Transverse colon (tissue), 4 donors: ENCODE results near the gene TMEM35B. TPM values are rescaled to one million over a fixed set of nuclear protein-coding genes. Genes with fewer than 3 reads are reported as not detected.
"Not testable (repeated sequence)": the region's sequence is repeated elsewhere in the genome, so short reads cannot be mapped to it uniquely, and the experiment has no call there.

Source experiments
- DNase-seq: peaks from one replicate; pipeline ENCODE4 v3.0.0-alpha.2; 2019
- H3K27ac ChIP-seq, 4 donors: fragments of 200-600 bp; sonication (generic); 2 replicates each; pipeline ENCODE4 v1.5.1; 2016 to 2018; ENCODE audit warnings: inconsistent platforms in 4 of 4
- H3K27me3 ChIP-seq: fragments of 200-600 bp; sonication (generic); 2 replicates; pipeline ENCODE4 v1.5.1; 2017; ENCODE audit warnings: inconsistent platforms
- H3K36me3 ChIP-seq, 4 donors: fragments of 200-600 bp; sonication (generic); 2 replicates each; pipeline ENCODE4 v1.5.1; 2017 to 2019; ENCODE audit warnings: inconsistent platforms in 4 of 4
- H3K4me1 ChIP-seq, 4 donors: fragments of 200-600 bp; sonication (generic); 2 replicates each; pipeline ENCODE4 v1.5.1; 2017 to 2020; ENCODE audit warnings: inconsistent platforms in 4 of 4
- H3K4me3 ChIP-seq, 4 donors: fragments of 200-600 bp; sonication (generic); 1 replicate in 1 of 4; 2 replicates in 3 of 4; pipeline versions ENCODE4 v1.5.1 to v1.6.1; 2017 to 2019; ENCODE audit warnings: inconsistent platforms in 4 of 4
- H3K9me3 ChIP-seq, 2 donors: fragments of 200-600 bp; sonication (generic); 2 replicates each; pipeline ENCODE4 v1.5.1; 2017 to 2019; ENCODE audit warnings: inconsistent platforms in 2 of 2
- EP300 ChIP-seq: sonication (generic); formaldehyde crosslinking; IDR thresholded peaks from one replicate; pipeline ENCODE4 v1.6.1; 2017; ENCODE audit warnings: antibody characterized with exemption, low read depth
- POLR2A ChIP-seq: fragments of 450-650 bp; IDR thresholded peaks from one replicate; pipeline ENCODE4 v1.6.1; 2016; ENCODE audit warnings: antibody characterized with exemption, mild to moderate bottlenecking, moderate library complexity
- POLR2AphosphoS5 ChIP-seq, 3 donors: sonication (generic); formaldehyde crosslinking; IDR thresholded peaks; one replicate each; pipeline ENCODE4 v1.6.1; 2016; ENCODE audit warnings: antibody characterized with exemption in 3 of 3
- WGBS, 2 donors: methylation state at CpG; one replicate each; pipeline ENCODE4 v1.1.5; 2018; ENCODE audit warnings: low coverage in 1 of 2; 5-methylcytosine and 5-hydroxymethylcytosine counted together
- in situ Hi-C, 4 donors: fragments of 200-750 bp; cut with MboI; loops; one replicate each; pipeline versions ENCODE4 v1.15.0 to v1.15.1; 2017; ENCODE audit warnings: low sequenced_read_pairs in 3 of 4, low pct_ligation_motif_present in 1 of 4, low pct_unique_long_range_greater_than_20kb in 1 of 4
- intact Hi-C: fragments of 100-400 bp; cut with DNase I; formaldehyde crosslinking; loops from one replicate; pipeline ENCODE4 v1.15.1; 2023; ENCODE audit warnings: low total_unique reads
- total RNA-seq, 4 donors: library from RNA; depleted of rRNA; stranded (reverse); fragments of >200 nt; gene quantifications; one replicate each; pipeline ENCODE4 v1.1.0, GENCODE V29; 2016
- TF ChIP-seq, protein P1 (sequence below), 5 experiments: fragments of 200-600 bp in 3 of 5; fragments of 450-650 bp in 2 of 5; sonication (generic) in 3 of 5; IDR thresholded peaks; 1 replicate in 2 of 5; 2 replicates in 3 of 5; pipeline ENCODE4 v1.5.1; 2016 to 2017; ENCODE audit warnings: antibody characterized with exemption in 5 of 5, inconsistent platforms in 3 of 5, mild to moderate bottlenecking in 2 of 5, moderate library complexity in 1 of 5

The TMEM35B gene
- total RNA-seq, 4 donors from 2014 or later = 24.3 to 35.8 (median 26.5) TPM; not detected in 1

DNA sequence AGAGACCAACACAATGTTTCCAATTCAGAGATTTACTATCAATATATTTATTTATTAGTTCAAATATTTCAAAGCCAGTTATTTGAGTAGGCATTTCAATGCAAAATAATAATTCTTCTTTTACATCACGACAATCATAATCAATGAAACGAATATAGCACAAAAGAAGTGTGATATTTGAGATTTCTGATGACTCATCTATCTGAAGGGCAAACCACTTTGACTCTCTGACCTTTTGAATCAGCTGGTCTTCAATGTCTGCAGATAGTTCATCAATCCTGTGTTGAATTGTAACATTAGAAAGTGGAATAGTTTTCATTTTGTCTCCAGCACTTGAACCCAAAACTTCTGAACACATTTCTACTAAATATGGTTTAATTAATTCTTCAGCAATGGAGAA, 3.0 kb upstream of the TMEM35B start:
- Histone ChIP-seq H3K9me3 (no peaks in the 10 kb centered on the region), H3K36me3 (peaks cover 0 to 10% (median 4%) of the 10 kb centered on the region in 4 donors), H3K27me3 (no peaks in the 10 kb centered on the region), H3K4me1 (peaks cover 8 to 20% (median 10%) of the 10 kb centered on the region in 4 donors), H3K27ac (no peak overlapping the region), H3K4me3 (no peak overlapping the region)
- intact Hi-C loops (no loop called here), in situ Hi-C loops (no loop called here)
- WGBS, 2 donors = 79 to 82% methylated on average over 2 of the region's 2 CpGs
- no peak for TF ChIP-seq POLR2A
- no peak for DNase-seq

- Histone ChIP-seq H3K9me3 (no peaks in the 10 kb centered on the region), H3K27me3 (no peaks in the 10 kb centered on the region), H3K4me1 (peaks cover 8 to 24% (median 10%) of the 10 kb centered on the region in 4 donors), H3K4me3 (no peak overlapping the region), H3K27ac (no peak overlapping the region), H3K36me3 (peaks cover 0 to 7% (median 3%) of the 10 kb centered on the region in 4 donors)
- in situ Hi-C loops (no loop called here), intact Hi-C loops (no loop called here)
- TF ChIP-seq, protein P1, sequence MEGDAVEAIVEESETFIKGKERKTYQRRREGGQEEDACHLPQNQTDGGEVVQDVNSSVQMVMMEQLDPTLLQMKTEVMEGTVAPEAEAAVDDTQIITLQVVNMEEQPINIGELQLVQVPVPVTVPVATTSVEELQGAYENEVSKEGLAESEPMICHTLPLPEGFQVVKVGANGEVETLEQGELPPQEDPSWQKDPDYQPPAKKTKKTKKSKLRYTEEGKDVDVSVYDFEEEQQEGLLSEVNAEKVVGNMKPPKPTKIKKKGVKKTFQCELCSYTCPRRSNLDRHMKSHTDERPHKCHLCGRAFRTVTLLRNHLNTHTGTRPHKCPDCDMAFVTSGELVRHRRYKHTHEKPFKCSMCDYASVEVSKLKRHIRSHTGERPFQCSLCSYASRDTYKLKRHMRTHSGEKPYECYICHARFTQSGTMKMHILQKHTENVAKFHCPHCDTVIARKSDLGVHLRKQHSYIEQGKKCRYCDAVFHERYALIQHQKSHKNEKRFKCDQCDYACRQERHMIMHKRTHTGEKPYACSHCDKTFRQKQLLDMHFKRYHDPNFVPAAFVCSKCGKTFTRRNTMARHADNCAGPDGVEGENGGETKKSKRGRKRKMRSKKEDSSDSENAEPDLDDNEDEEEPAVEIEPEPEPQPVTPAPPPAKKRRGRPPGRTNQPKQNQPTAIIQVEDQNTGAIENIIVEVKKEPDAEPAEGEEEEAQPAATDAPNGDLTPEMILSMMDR (IDR thresholded peaks at IDR 0.05) = no peak
- no peak for TF ChIP-seq EP300
- TF ChIP-seq POLR2A = no peak
- TF ChIP-seq POLR2AphosphoS5 (IDR thresholded peaks at IDR 0.05) = no peak
- no peak for DNase-seq
- WGBS, 2 donors = 95 to 100% methylated on average over 2 of the region's 2 CpGs
Measured at GRCh38 chr1:34987018-34987417, 1.9 kb upstream of the TMEM35B start.

- H3K9me3 ChIP-seq, H3K27me3 ChIP-seq, intact Hi-C loops, in situ Hi-C loops, H3K36me3 ChIP-seq, DNase-seq: not testable (repeated sequence)
- WGBS, 2 donors = 22% methylated on average over 3 of the region's 3 CpGs; no CpG with 5 or more reads in 1 of the 2 donors
- Histone ChIP-seq H3K4me3 (peak overlapping the region; percentile 75 to 79 (median 78)), H3K27ac (peak overlapping the region; percentile 90 to 95 (median 92)), H3K4me1 (peaks cover 8 to 24% (median 10%) of the 10 kb centered on the region in 4 donors)
Measured at GRCh38 chr1:34985609-34985904, 410 bp upstream of the TMEM35B start.

DNA sequence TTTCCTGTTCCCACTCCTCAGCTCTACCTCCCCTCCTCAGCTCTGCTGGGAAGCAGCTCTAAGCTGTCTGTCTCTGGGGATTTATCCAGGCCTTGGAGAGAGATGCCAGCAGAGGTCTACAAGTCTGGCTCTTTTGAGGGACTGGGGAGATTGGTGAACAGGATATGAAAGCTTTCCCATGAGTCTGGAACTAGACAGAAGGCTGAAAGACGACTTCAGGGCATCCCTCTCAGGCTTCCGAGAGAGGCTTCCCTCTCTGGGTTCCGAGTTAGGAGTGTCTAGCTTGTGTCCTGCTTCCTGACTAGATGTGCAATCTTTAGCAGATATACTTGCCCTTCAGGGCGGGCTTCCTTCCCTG, 733 bp downstream of the TMEM35B start:
- DNase-seq = no peak
- in situ Hi-C loops = no loop called here

DNA sequence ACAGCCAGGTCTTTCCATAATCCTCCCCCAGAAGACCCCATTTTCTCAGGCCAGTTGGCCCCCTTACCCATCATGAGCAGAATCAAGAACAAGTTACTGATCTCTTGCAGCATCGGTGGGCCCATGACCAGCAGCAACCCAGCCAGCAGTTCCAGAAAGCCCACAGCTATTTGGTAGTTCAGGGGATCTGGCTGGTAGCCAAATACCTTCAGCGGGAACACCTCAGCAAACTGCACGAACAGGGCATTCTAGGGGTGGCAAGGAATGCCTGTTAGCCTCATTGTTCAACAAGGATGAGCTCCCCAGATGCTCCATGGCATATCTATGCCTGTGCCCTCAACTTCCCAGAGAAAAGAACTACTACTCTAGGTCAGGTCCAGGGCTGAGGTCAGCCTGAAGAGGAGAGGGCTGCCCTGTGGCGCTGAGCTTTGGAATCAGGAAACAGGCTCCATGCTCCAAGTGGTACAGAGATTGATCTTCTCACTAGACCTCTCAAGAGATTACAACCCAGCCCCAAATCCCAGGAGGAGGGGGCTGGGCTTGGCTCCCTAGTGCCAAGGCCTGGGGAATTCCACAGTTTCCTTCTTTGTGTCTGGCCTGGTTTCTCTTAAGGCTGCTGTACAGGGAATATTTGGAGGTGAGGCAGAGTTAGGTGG, 1.3 kb downstream of the TMEM35B start:
- Histone ChIP-seq H3K4me3 (peak overlapping the region; percentile 75 to 79 (median 78)), H3K27me3 (no peaks in the 10 kb centered on the region), H3K36me3 (no peaks in the 10 kb centered on the region), H3K27ac (peak overlapping the region; percentile 90 to 95 (median 92)), H3K4me1 (peaks cover 8 to 24% (median 10%) of the 10 kb centered on the region in 4 donors), H3K9me3 (no peaks in the 10 kb centered on the region)
- 61% methylated on average over 4 of the region's 4 CpGs; no CpG with 5 or more reads in 1 of the 2 donors for WGBS, 2 donors
- no peak for DNase-seq
- in situ Hi-C loops (no loop called here), intact Hi-C loops (no loop called here)
- no peak for TF ChIP-seq POLR2AphosphoS5 (IDR thresholded peaks at IDR 0.05)

More for the DNA sequence above, 733 bp downstream of the TMEM35B start:
- WGBS, 2 donors = 0 to 7% methylated on average over 3 to 4 of the region's 4 CpGs
- Histone ChIP-seq H3K4me1 (peaks cover 8 to 24% (median 10%) of the 10 kb centered on the region in 4 donors), H3K9me3 (no peaks in the 10 kb centered on the region), H3K27ac (peak overlapping the region; percentile 90 to 95 (median 92)), H3K27me3 (no peaks in the 10 kb centered on the region), H3K4me3 (peak overlapping the region; percentile 75 to 79 (median 78)), H3K36me3 (peaks cover 0 to 3% (median 0%) of the 10 kb centered on the region in 4 donors)
- TF ChIP-seq EP300 = no peak
- no peak for TF ChIP-seq POLR2A
- TF ChIP-seq, protein P1 (IDR thresholded peaks at IDR 0.05) = no peak
- no peak for TF ChIP-seq POLR2AphosphoS5 (IDR thresholded peaks at IDR 0.05)
- intact Hi-C loops = no loop called here
